OCI-LY3 (cell line): ENCODE data around the gene CACFD1.

Source experiments
- H2AFZ ChIP-seq: fragments of 200-600, 300-600 bp; shearing (Covaris generic); 2 replicates; pipeline ENCODE4 v1.6.0; 2014; ENCODE audit warnings: antibody characterized with exemption, low read depth, low read length
- H3K27ac ChIP-seq: fragments of 200-600, 300-600 bp; sonication (generic); 2 replicates; pipeline ENCODE4 v1.5.1; 2014; ENCODE audit warnings: mild to moderate bottlenecking, low read length, moderate library complexity, mixed read lengths
- H3K27me3 ChIP-seq: fragments of 200-600, 300-600 bp; sonication (generic); 2 replicates; pipeline ENCODE4 v1.6.1; 2014; ENCODE audit warnings: low read depth, low read length, mixed read lengths
- H3K36me3 ChIP-seq: fragments of 200-600, 300-600 bp; sonication (generic); replicated peaks from 2 replicates; pipeline ENCODE3; 2014; ENCODE audit warnings: low read depth, low read length, mixed read lengths
- H3K4me1 ChIP-seq: fragments of 300-600, 200-600 bp; sonication (generic); 2 replicates; pipeline ENCODE4 v1.6.1; 2014; ENCODE audit warnings: low read length, mixed read lengths
- H3K4me2 ChIP-seq: fragments of 200-600, 300-600 bp; sonication (generic); 2 replicates; pipeline ENCODE4 v1.6.1; 2014; ENCODE audit warnings: low read length, mixed read lengths
- H3K4me3 ChIP-seq: fragments of 300-600, 200-600 bp; sonication (generic); 2 replicates; pipeline ENCODE4 v1.5.1; 2014; ENCODE audit warnings: antibody characterized with exemption, mild to moderate bottlenecking, low read length, moderate library complexity
- H3K79me2 ChIP-seq: fragments of 300-600, 200-600 bp; shearing (Covaris generic); 2 replicates; pipeline ENCODE4 v1.6.1; 2014; ENCODE audit warnings: mild to moderate bottlenecking, low read length, mixed read lengths
- H3K9ac ChIP-seq: fragments of 300-600, 200-600 bp; shearing (Covaris generic); 2 replicates; pipeline ENCODE4 v1.6.0; 2014; ENCODE audit warnings: mild to moderate bottlenecking, low read length, moderate library complexity
- H3K9me3 ChIP-seq: fragments of 200-600, 300-600 bp; shearing (Covaris generic); 2 replicates; pipeline ENCODE4 v1.6.1; 2014; ENCODE audit warnings: low read length, mixed read lengths; ENCODE audit not compliant: insufficient read depth
- H4K20me1 ChIP-seq: fragments of 200-600, 300-600 bp; sonication (generic); 2 replicates; pipeline ENCODE4 v1.6.1; 2016; ENCODE audit warnings: low read length, mixed read lengths; ENCODE audit not compliant: insufficient read depth
- CTCF ChIP-seq: fragments of 200-600, 300-600 bp; sonication (generic); IDR thresholded peaks from 2 replicates; pipeline ENCODE4 v1.5.1; 2014; ENCODE audit warnings: antibody characterized with exemption, low read length, low read depth
- EZH2phosphoT487 ChIP-seq: fragments of 200-600 bp; shearing (Covaris generic); IDR thresholded peaks from 2 replicates; pipeline ENCODE4 v1.6.1; 2018; ENCODE audit warnings: antibody characterized with exemption, mixed run types, low read depth

Gene CACFD1

GRCh38 chr9:133510926-133511505, 51.2 kb downstream of the CACFD1 start:
- 0 out of 2 replicates have a peak, but pooled peaks cover 2% of the 10 kb centered on the region for H3K27me3 ChIP-seq
- TF ChIP-seq EZH2phosphoT487 (no peak), CTCF (no peak)

GRCh38 chr9:133511607-133512006, 51.8 kb downstream of the CACFD1 start:
- Histone ChIP-seq H3K4me1 (no peaks in the 10 kb centered on the region), H3K27me3 (0 out of 2 replicates have a peak, but pooled peaks cover 2% of the 10 kb centered on the region), H3K27ac (no peak overlapping the region), H3K9ac (no peak overlapping the region), H3K79me2 (no peaks in the 10 kb centered on the region), H3K9me3 (no peaks in the 10 kb centered on the region), H3K36me3 (no peaks in the 10 kb centered on the region), H2AFZ (no peak overlapping the region), H3K4me3 (no peak overlapping the region), H3K4me2 (no peak overlapping the region), H4K20me1 (no peaks in the 10 kb centered on the region)
- TF ChIP-seq EZH2phosphoT487 = no peak
- TF ChIP-seq CTCF = no peak

More at GRCh38 chr9:133510926-133511505, 51.2 kb downstream of the CACFD1 start:
- H3K4me3 ChIP-seq = no peak overlapping the region
- H3K36me3 ChIP-seq = no peaks in the 10 kb centered on the region
- H3K4me1 ChIP-seq = no peaks in the 10 kb centered on the region
- H3K9me3 ChIP-seq = no peaks in the 10 kb centered on the region
- no peaks in the 10 kb centered on the region for H3K79me2 ChIP-seq
- H3K4me2 ChIP-seq = no peak overlapping the region
- H4K20me1 ChIP-seq = no peaks in the 10 kb centered on the region
- H2AFZ ChIP-seq = no peak overlapping the region
- H3K9ac ChIP-seq = no peak overlapping the region
- no peak overlapping the region for H3K27ac ChIP-seq

GRCh38 chr9:133512253-133513213, 52.8 kb downstream of the CACFD1 start:
- Histone ChIP-seq H3K27me3 (peaks cover 6% of the 10 kb centered on the region; the same call in 1 of the 2 replicates), H3K27ac (no peak overlapping the region), H3K4me2 (no peak overlapping the region), H2AFZ (no peak overlapping the region), H3K79me2 (no peaks in the 10 kb centered on the region), H3K9ac (no peak overlapping the region), H3K4me3 (no peak overlapping the region), H3K36me3 (no peaks in the 10 kb centered on the region), H3K4me1 (no peaks in the 10 kb centered on the region), H3K9me3 (no peaks in the 10 kb centered on the region), H4K20me1 (no peaks in the 10 kb centered on the region)
- TF ChIP-seq EZH2phosphoT487 = no peak
- TF ChIP-seq CTCF = no peak

GRCh38 chr9:133513214-133514100, 53.7 kb downstream of the CACFD1 start:
- Histone ChIP-seq H3K4me2 (no peak overlapping the region), H3K9ac (no peak overlapping the region), H3K79me2 (no peaks in the 10 kb centered on the region), H4K20me1 (no peaks in the 10 kb centered on the region), H3K36me3 (no peaks in the 10 kb centered on the region), H3K9me3 (no peaks in the 10 kb centered on the region), H2AFZ (no peak overlapping the region), H3K4me1 (no peaks in the 10 kb centered on the region), H3K4me3 (no peak overlapping the region), H3K27me3 (peaks cover 3% of the 10 kb centered on the region; the same call in 1 of the 2 replicates), H3K27ac (no peak overlapping the region)
- no peak for TF ChIP-seq EZH2phosphoT487
- TF ChIP-seq CTCF = no peak
